Measurements from ENCODE around the gene HEXA.

DNA sequence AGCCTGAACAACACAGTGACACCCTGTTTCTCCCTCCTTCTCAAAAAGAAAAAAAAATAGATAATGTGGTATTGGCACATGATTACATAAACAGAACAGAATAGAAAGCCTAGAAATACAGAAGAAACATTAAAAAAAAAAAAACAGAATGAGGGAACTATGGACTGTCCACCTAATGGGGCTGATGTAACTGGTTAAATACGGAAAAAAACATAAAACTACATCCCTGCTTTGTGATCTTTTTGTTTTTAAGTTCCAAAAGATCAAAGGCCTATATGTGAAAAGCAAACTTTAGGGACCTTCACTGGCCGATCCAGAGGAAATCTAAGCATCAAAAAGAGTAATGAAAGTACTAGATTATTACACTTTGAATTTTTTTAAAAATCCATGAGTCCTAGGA lies 39.5 kb upstream of the HEXA start:
- no peak for TF ChIP-seq POLR2AphosphoS5 (IDR thresholded peaks at IDR 0.05)
- no peak for TF ChIP-seq CTCF (IDR thresholded peaks at IDR 0.05; ENCODE audit: poor library complexity, severe bottlenecking)
- TF ChIP-seq EZH2 (IDR thresholded peaks at IDR 0.05; ENCODE audit: borderline replicate concordance, insufficient read depth, low read length, poor library complexity, severe bottlenecking) = no peak
- no peak for TF ChIP-seq EP300 (conservative IDR thresholded peaks at IDR 0.05; ENCODE audit: poor library complexity, severe bottlenecking)
- TF ChIP-seq, protein P1, sequence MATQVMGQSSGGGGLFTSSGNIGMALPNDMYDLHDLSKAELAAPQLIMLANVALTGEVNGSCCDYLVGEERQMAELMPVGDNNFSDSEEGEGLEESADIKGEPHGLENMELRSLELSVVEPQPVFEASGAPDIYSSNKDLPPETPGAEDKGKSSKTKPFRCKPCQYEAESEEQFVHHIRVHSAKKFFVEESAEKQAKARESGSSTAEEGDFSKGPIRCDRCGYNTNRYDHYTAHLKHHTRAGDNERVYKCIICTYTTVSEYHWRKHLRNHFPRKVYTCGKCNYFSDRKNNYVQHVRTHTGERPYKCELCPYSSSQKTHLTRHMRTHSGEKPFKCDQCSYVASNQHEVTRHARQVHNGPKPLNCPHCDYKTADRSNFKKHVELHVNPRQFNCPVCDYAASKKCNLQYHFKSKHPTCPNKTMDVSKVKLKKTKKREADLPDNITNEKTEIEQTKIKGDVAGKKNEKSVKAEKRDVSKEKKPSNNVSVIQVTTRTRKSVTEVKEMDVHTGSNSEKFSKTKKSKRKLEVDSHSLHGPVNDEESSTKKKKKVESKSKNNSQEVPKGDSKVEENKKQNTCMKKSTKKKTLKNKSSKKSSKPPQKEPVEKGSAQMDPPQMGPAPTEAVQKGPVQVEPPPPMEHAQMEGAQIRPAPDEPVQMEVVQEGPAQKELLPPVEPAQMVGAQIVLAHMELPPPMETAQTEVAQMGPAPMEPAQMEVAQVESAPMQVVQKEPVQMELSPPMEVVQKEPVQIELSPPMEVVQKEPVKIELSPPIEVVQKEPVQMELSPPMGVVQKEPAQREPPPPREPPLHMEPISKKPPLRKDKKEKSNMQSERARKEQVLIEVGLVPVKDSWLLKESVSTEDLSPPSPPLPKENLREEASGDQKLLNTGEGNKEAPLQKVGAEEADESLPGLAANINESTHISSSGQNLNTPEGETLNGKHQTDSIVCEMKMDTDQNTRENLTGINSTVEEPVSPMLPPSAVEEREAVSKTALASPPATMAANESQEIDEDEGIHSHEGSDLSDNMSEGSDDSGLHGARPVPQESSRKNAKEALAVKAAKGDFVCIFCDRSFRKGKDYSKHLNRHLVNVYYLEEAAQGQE (IDR thresholded peaks at IDR 0.05; ENCODE audit: borderline replicate concordance) = no peak
- TF ChIP-seq RAD21 (conservative IDR thresholded peaks at IDR 0.05) = no peak
- TF ChIP-seq TAF1 (IDR thresholded peaks at IDR 0.05; ENCODE audit: low read depth) = no peak
- no peak for TF ChIP-seq MXI1 (conservative IDR thresholded peaks at IDR 0.05; ENCODE audit: poor library complexity, severe bottlenecking)
- no peak for TF ChIP-seq SMC3 (conservative IDR thresholded peaks at IDR 0.05; ENCODE audit: poor library complexity)

All from neural cell (in vitro differentiated cells).